ENCODE results near the gene BUB1B. TPM values are rescaled to one million over a fixed set of nuclear protein-coding genes. Genes with fewer than 3 reads are reported as not detected.

The BUB1B gene
- total RNA-seq, 2 donors from 2014 or later, result 10.2 to 48.3 TPM

DNA sequence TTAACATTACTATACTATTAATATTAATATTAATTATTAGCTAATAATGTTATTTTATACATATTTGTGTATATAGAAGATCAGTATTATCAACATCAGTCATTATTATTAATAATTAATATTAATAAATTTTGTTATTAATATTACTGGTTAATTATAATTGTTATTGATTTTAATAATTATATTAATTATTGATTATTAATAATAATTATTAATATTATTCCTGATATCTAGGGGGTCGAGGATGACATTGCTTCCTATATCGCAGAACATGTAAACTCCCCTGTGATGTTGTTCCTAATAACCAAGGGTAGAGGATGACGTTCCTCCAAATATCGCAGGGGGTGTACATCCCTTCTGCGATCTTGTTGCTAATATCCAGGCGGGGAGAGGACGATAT lies 34.9 kb upstream of the BUB1B start:
- intact Hi-C loops (cut with DNase I), result no loop called here

GRCh38 chr15:40128766-40129660 lies 31.9 kb upstream of the BUB1B start:
- H3K9ac ChIP-seq (ENCODE audit: low read depth in 2 of 2, low read length in 2 of 2), result no peak overlapping the region
- no peak overlapping the region for H3K4me3 ChIP-seq
- TF ChIP-seq CTCF (IDR thresholded peaks at IDR 0.05), result no peak
- H3K9me3 ChIP-seq, result no peaks in the 10 kb centered on the region
- DNase-seq, result no peak
- intact Hi-C loops (cut with DNase I), result no loop called here
- H3K27ac ChIP-seq, result no peak overlapping the region
- no peaks in the 10 kb centered on the region for H3K4me1 ChIP-seq
- no peaks in the 10 kb centered on the region for H3K36me3 ChIP-seq
- no peaks in the 10 kb centered on the region for H3K27me3 ChIP-seq

More for the DNA sequence above, 34.9 kb upstream of the BUB1B start:
- no peak for DNase-seq
- Histone ChIP-seq H3K9me3 (no peaks in the 10 kb centered on the region), H3K4me1 (no peaks in the 10 kb centered on the region), H3K4me3 (no peak overlapping the region), H3K36me3 (no peaks in the 10 kb centered on the region), H3K27ac (no peak overlapping the region), H3K27me3 (no peaks in the 10 kb centered on the region), H3K9ac (ENCODE audit: low read depth in 2 of 2, low read length in 2 of 2) (no peak overlapping the region)
- TF ChIP-seq CTCF (IDR thresholded peaks at IDR 0.05), result no peak

- Histone ChIP-seq H3K36me3 (no peaks in the 10 kb centered on the region), H3K4me1 (no peaks in the 10 kb centered on the region), H3K9ac (ENCODE audit: low read depth in 2 of 2, low read length in 2 of 2) (no peak overlapping the region), H3K4me3 (no peak overlapping the region), H3K9me3 (no peaks in the 10 kb centered on the region), H3K27ac (no peak overlapping the region), H3K27me3 (no peaks in the 10 kb centered on the region)
- no peak for DNase-seq
- intact Hi-C loops (cut with DNase I), result no loop called here
- TF ChIP-seq CTCF (IDR thresholded peaks at IDR 0.05), result no peak
Measured at GRCh38 chr15:40130118-40130517, 30.8 kb upstream of the BUB1B start.

DNA sequence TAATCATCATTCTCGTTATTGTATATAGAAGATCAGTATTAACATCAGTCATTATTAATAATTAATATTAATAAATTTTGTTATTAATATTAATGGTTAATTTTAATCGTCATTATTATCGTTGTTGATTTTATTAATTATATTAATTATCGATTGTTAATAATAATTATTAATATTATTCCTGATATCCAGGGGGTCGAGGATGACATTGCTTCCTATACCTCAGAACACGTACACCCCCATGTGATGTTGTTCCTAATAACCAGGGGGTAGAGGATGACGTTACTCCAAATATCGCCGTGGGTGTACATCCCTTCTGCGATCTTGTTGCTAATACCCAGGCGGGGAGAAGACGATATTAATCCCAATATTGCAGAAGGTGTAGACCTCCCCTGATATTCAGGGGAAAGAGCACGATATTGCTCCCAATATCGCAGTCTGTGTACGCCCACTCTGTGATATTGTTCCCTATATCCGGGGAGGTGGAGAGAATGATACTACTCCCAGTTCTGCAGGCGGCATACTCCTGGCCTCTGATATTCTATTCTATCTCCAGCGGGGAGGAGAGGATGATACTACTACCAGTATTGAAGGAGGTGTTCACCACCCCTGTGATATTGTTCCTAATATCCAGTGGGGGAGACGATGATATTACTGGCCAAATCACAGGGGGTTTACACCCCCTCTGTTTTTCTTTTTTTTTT lies 29.9 kb upstream of the BUB1B start:
- H3K9me3 ChIP-seq, result no peaks in the 10 kb centered on the region
- H3K27me3 ChIP-seq, result no peaks in the 10 kb centered on the region
- H3K27ac ChIP-seq, result no peak overlapping the region
- TF ChIP-seq CTCF (IDR thresholded peaks at IDR 0.05), result no peak
- H3K4me3 ChIP-seq, result no peak overlapping the region
- DNase-seq, result no peak
- no peaks in the 10 kb centered on the region for H3K4me1 ChIP-seq
- H3K36me3 ChIP-seq, result no peaks in the 10 kb centered on the region
- no peak overlapping the region for H3K9ac ChIP-seq (ENCODE audit: low read depth in 2 of 2, low read length in 2 of 2)
- intact Hi-C loops (cut with DNase I), result no loop called here

DNA sequence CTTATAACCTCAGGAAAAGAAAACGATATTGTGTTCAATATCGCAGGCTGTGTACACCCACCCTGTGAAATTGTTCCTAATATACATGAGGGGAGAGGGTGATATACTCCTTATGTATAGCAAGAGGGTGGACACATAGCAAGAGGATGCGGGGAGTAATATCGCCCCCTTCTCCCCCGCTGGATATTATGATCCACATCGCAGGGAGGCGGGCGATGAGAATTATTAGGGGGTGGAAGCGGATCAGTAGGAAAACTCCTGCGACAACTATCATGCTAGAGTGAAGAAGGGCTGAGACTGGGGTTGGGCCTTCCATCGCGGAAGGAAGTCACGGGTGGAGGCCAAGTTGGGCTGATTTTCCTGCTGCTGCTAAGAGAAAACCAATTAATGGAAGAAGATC lies 27.3 kb upstream of the BUB1B start:
- no peaks in the 10 kb centered on the region for H3K36me3 ChIP-seq
- no peaks in the 10 kb centered on the region for H3K27me3 ChIP-seq
- H3K9ac ChIP-seq (ENCODE audit: low read depth in 2 of 2, low read length in 2 of 2), result no peak overlapping the region
- no peak for TF ChIP-seq CTCF (IDR thresholded peaks at IDR 0.05)
- H3K4me3 ChIP-seq, result no peak overlapping the region
- intact Hi-C loops (cut with DNase I), result no loop called here
- no peaks in the 10 kb centered on the region for H3K4me1 ChIP-seq
- DNase-seq, result no peak
- no peak overlapping the region for H3K27ac ChIP-seq
- no peaks in the 10 kb centered on the region for H3K9me3 ChIP-seq

Data from colonic mucosa (tissue), 4 donors.